DOHH2 (cell line): Measurements from ENCODE around the gene SLC25A43.

Experiments used
- H3F3A ChIP-seq: fragments of 200-600 bp; sonication (generic), shearing (Covaris generic); 2 replicates; pipeline ENCODE4 v1.6.0; 2016; ENCODE audit warnings: antibody characterized with exemption, mild to moderate bottlenecking; ENCODE audit not compliant: control insufficient read depth, insufficient read depth
- H3K27ac ChIP-seq: fragments of 200-600 bp; sonication (generic); 2 replicates; pipeline ENCODE4 v1.5.1; 2014; ENCODE audit warnings: low read depth, mild to moderate bottlenecking, low read length, moderate library complexity
- H3K27me3 ChIP-seq: fragments of 200-600 bp; sonication (generic); 2 replicates; pipeline ENCODE4 v1.6.1; 2014; ENCODE audit warnings: mild to moderate bottlenecking, low read length, mixed read lengths; ENCODE audit not compliant: control insufficient read depth
- H3K36me3 ChIP-seq: fragments of 200-600 bp; sonication (generic); 2 replicates; pipeline ENCODE4 v1.6.1; 2014; ENCODE audit warnings: mild to moderate bottlenecking, low read length, moderate library complexity, mixed read lengths; ENCODE audit not compliant: control insufficient read depth
- H3K4me1 ChIP-seq: fragments of 200-600 bp; sonication (generic); 2 replicates; pipeline ENCODE4 v1.6.1; 2014; ENCODE audit warnings: mild to moderate bottlenecking, low read length, mixed read lengths; ENCODE audit not compliant: control insufficient read depth
- H3K4me2 ChIP-seq: fragments of 200-600 bp; sonication (generic); 2 replicates; pipeline ENCODE4 v1.6.0; 2014; ENCODE audit warnings: mild to moderate bottlenecking, low read length, moderate library complexity
- H3K4me3 ChIP-seq: fragments of 200-600 bp; sonication (generic); 2 replicates; pipeline ENCODE4 v1.5.1; 2014; ENCODE audit warnings: mild to moderate bottlenecking, low read length, mixed read lengths
- H3K79me2 ChIP-seq: fragments of 200-600 bp; sonication (generic); 2 replicates; pipeline ENCODE4 v1.6.1; 2014; ENCODE audit warnings: mild to moderate bottlenecking, low read length, mixed read lengths; ENCODE audit not compliant: control insufficient read depth
- H3K9me2 ChIP-seq: fragments of 200-600 bp; sonication (generic); replicated peaks from 2 replicates; pipeline ENCODE4 v1.6.1; 2014; ENCODE audit warnings: mild to moderate bottlenecking, low read length, mixed read lengths; ENCODE audit not compliant: control insufficient read depth
- H3K9me3 ChIP-seq: fragments of 200-600 bp; sonication (generic); 2 replicates; pipeline ENCODE4 v1.6.1; 2014; ENCODE audit warnings: antibody characterized with exemption, low read length, mixed read lengths; ENCODE audit not compliant: control insufficient read depth, insufficient read depth
- H4K20me1 ChIP-seq: fragments of 200-600 bp; sonication (generic); 2 replicates; pipeline ENCODE4 v1.6.0; 2014; ENCODE audit warnings: low read depth, mild to moderate bottlenecking, antibody characterized with exemption, low read length, moderate library complexity; ENCODE audit not compliant: control insufficient read depth, insufficient read depth
- EZH2phosphoT487 ChIP-seq: fragments of 200-600 bp; sonication (generic); IDR thresholded peaks from 2 replicates; pipeline ENCODE4 v1.6.1; 2017; ENCODE audit warnings: borderline replicate concordance, mild to moderate bottlenecking, antibody characterized with exemption, low read length, moderate library complexity, mixed read lengths
- TF ChIP-seq, protein P1 (sequence below): fragments of 200-600 bp; sonication (generic); IDR thresholded peaks from one replicate; pipeline ENCODE4 v1.5.1; 2014; ENCODE audit warnings: antibody characterized with exemption, mild to moderate bottlenecking, low read depth, low read length; ENCODE audit not compliant: poor library complexity, severe bottlenecking

Gene SLC25A43

GRCh38 chrX:119478504-119478903 lies 79.4 kb downstream of the SLC25A43 start:
- H3K9me2 ChIP-seq, result no peaks in the 10 kb centered on the region
- no peak overlapping the region for H3K4me3 ChIP-seq
- no peaks in the 10 kb centered on the region for H3K9me3 ChIP-seq
- no peak overlapping the region for H3K4me2 ChIP-seq
- no peaks in the 10 kb centered on the region for H3K79me2 ChIP-seq
- no peaks in the 10 kb centered on the region for H3K36me3 ChIP-seq
- no peaks in the 10 kb centered on the region for H3K27me3 ChIP-seq
- no peak overlapping the region for H3K27ac ChIP-seq
- no peaks in the 10 kb centered on the region for H3F3A ChIP-seq
- no peaks in the 10 kb centered on the region for H4K20me1 ChIP-seq
- H3K4me1 ChIP-seq, result peaks cover 13% of the 10 kb centered on the region
- TF ChIP-seq, protein P1, sequence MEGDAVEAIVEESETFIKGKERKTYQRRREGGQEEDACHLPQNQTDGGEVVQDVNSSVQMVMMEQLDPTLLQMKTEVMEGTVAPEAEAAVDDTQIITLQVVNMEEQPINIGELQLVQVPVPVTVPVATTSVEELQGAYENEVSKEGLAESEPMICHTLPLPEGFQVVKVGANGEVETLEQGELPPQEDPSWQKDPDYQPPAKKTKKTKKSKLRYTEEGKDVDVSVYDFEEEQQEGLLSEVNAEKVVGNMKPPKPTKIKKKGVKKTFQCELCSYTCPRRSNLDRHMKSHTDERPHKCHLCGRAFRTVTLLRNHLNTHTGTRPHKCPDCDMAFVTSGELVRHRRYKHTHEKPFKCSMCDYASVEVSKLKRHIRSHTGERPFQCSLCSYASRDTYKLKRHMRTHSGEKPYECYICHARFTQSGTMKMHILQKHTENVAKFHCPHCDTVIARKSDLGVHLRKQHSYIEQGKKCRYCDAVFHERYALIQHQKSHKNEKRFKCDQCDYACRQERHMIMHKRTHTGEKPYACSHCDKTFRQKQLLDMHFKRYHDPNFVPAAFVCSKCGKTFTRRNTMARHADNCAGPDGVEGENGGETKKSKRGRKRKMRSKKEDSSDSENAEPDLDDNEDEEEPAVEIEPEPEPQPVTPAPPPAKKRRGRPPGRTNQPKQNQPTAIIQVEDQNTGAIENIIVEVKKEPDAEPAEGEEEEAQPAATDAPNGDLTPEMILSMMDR, result no peak
- no peak for TF ChIP-seq EZH2phosphoT487

DNA sequence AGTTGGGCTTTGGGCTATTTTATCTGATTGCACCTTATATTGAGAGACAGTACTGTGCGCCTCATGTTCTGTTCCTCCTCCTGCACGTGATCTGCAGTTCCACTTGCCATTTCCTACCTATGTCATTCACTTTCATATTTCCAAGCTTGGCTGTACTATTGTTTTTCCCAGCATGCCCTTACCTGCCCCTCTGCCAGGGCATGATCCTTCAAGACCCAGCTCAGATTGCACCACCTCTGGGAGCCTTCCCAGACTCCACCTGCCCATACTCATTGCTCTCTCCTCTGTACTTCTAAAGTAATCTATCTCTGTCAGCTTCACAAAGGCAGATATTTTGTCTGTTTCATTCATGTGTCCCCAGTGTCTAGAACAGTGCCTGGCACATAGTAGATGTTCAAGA lies 80.7 kb downstream of the SLC25A43 start:
- H4K20me1 ChIP-seq, result no peaks in the 10 kb centered on the region
- H3F3A ChIP-seq, result no peaks in the 10 kb centered on the region
- H3K4me1 ChIP-seq, result peaks cover 13% of the 10 kb centered on the region
- H3K9me3 ChIP-seq, result no peaks in the 10 kb centered on the region
- H3K36me3 ChIP-seq, result no peaks in the 10 kb centered on the region
- TF ChIP-seq EZH2phosphoT487, result no peak
- TF ChIP-seq, protein P1, result no peak
- H3K9me2 ChIP-seq, result no peaks in the 10 kb centered on the region
- H3K4me2 ChIP-seq, result no peak overlapping the region
- no peak overlapping the region for H3K27ac ChIP-seq
- no peaks in the 10 kb centered on the region for H3K27me3 ChIP-seq
- H3K79me2 ChIP-seq, result no peaks in the 10 kb centered on the region
- no peak overlapping the region for H3K4me3 ChIP-seq

DNA sequence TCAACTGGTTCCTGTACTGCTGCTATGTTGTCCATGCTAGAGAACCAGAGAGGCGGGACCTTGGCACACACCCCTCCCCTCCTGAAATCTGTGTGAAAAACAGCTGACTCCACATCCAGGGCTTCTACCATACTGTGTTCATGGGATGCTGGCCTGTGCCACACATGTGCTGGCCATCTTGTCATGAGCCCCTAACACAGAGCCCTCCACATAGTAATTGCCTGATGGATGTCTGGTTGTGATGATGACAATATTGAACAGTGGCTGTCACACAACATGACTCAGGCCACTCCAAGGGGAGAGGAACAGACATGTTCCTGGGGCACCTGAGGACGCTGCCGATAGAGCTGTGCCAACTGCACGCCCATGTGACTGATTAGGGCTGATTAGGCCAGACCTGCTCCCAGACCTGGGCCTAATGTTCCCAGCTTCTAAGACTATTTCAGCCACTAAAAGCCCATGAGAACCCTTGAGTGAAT lies 82.2 kb downstream of the SLC25A43 start:
- Histone ChIP-seq H3K4me1 (peaks cover 13% of the 10 kb centered on the region), H4K20me1 (no peaks in the 10 kb centered on the region), H3K4me2 (no peak overlapping the region), H3K36me3 (no peaks in the 10 kb centered on the region), H3K4me3 (no peak overlapping the region), H3K79me2 (no peaks in the 10 kb centered on the region), H3K9me2 (no peaks in the 10 kb centered on the region), H3K27me3 (no peaks in the 10 kb centered on the region), H3F3A (no peaks in the 10 kb centered on the region), H3K9me3 (no peaks in the 10 kb centered on the region), H3K27ac (no peak overlapping the region)
- no peak for TF ChIP-seq EZH2phosphoT487
- TF ChIP-seq, protein P1, result no peak
